Karpas-422 (cell line): ENCODE results near the gene MOB3B. TPM values are rescaled to one million over a fixed set of nuclear protein-coding genes. Genes with fewer than 3 reads are reported as not detected.

Experiments
- DNase-seq: peaks from one replicate; pipeline ENCODE4 v3.0.0-alpha.2; 2015
- H2AFZ ChIP-seq: fragments of 200-600 bp; sonication (generic); 2 replicates; pipeline ENCODE4 v1.6.1; 2014; ENCODE audit warnings: antibody characterized with exemption, low read length, mixed read lengths
- H3K27ac ChIP-seq: fragments of 200-600 bp; sonication (generic); 2 replicates; pipeline ENCODE4 v1.5.1; 2014; ENCODE audit warnings: mild to moderate bottlenecking, low read length, moderate library complexity
- H3K27me3 ChIP-seq: fragments of 200-600 bp; sonication (generic); 2 replicates; pipeline ENCODE4 v1.6.1; 2014; ENCODE audit warnings: low read length, mixed read lengths
- H3K36me3 ChIP-seq: fragments of 200-600 bp; sonication (generic); 2 replicates; pipeline ENCODE4 v1.6.1; 2014; ENCODE audit warnings: low read length, mixed read lengths; ENCODE audit not compliant: insufficient read depth
- H3K4me1 ChIP-seq: fragments of 200-600 bp; sonication (generic); 2 replicates; pipeline ENCODE4 v1.6.1; 2014; ENCODE audit warnings: mild to moderate bottlenecking, low read length, mixed read lengths
- H3K4me2 ChIP-seq: fragments of 200-600 bp; sonication (generic); 2 replicates; pipeline ENCODE4 v1.6.1; 2014; ENCODE audit warnings: low read length, low read depth, mild to moderate bottlenecking; ENCODE audit not compliant: poor library complexity, severe bottlenecking
- H3K4me3 ChIP-seq: fragments of 200-600 bp; sonication (generic); 2 replicates; pipeline ENCODE4 v1.5.1; 2014; ENCODE audit warnings: mild to moderate bottlenecking, antibody characterized with exemption, low read length, mixed read lengths
- H3K79me2 ChIP-seq: fragments of 200-600 bp; sonication (generic); 2 replicates; pipeline ENCODE4 v1.6.1; 2014; ENCODE audit warnings: mild to moderate bottlenecking, low read length, mixed read lengths
- H3K9ac ChIP-seq: fragments of 200-600 bp; sonication (generic); 2 replicates; pipeline ENCODE4 v1.6.0; 2014; ENCODE audit warnings: low read length
- H3K9me2 ChIP-seq: fragments of 200-600 bp; sonication (generic), shearing (Covaris generic); replicated peaks from 2 replicates; pipeline ENCODE4 v1.6.0; 2014; ENCODE audit warnings: mild to moderate bottlenecking, low read length, moderate library complexity; ENCODE audit not compliant: insufficient read depth
- H3K9me3 ChIP-seq: fragments of 300-700, 200-600 bp; sonication (generic); 2 replicates; pipeline ENCODE4 v1.6.1; 2014; ENCODE audit warnings: low read length, mixed read lengths
- H4K20me1 ChIP-seq: fragments of 200-600 bp; sonication (generic); 2 replicates; pipeline ENCODE4 v1.6.1; 2014; ENCODE audit warnings: mild to moderate bottlenecking, antibody characterized with exemption, low read length, low read depth; ENCODE audit not compliant: insufficient read depth
- total RNA-seq: library from RNA; depleted of rRNA; stranded (reverse); fragments of >200 nt; shearing (Covaris generic); gene quantifications from 2 replicates; pipeline ENCODE4 v1.2.3, GENCODE V29; 2014; ENCODE audit warnings: low replicate concordance

Gene MOB3B
- total RNA-seq, 1 experiment from 2014 or later: 0.45 TPM

GRCh38 chr9:27566118-27566517 is 36.5 kb upstream of the MOB3B start:
- Histone ChIP-seq H3K9me3 (no peaks in the 10 kb centered on the region), H4K20me1 (no peaks in the 10 kb centered on the region), H3K27ac (peak overlapping the region; percentile 61; the same call in 1 of the 2 replicates), H3K9me2 (no peaks in the 10 kb centered on the region), H3K4me3 (no peak overlapping the region), H3K9ac (no peak overlapping the region), H3K36me3 (peaks cover 23% of the 10 kb centered on the region), H3K27me3 (no peaks in the 10 kb centered on the region), H3K4me1 (peaks cover 45% of the 10 kb centered on the region), H3K79me2 (peaks cover 45% of the 10 kb centered on the region), H3K4me2 (no peak overlapping the region), H2AFZ (no peak overlapping the region)
- no peak for DNase-seq

DNA sequence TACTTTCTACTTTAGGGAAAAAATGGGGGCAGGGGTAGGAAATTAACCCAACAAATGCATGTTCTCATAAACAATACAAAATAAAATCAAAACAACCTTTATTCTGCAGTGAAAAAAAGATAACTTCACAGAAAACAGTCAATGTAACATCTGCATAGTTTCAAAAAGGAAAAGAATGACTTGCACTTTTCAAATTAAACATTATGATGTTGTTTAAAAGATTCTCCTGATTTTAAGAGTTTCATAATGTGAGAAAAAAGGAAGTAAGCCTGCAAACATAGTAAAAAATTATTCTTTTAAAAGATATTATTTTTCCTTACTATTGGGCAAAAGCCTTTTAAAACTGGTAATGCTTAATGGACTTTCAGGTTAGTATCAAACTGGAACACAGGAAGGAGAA is 36.1 kb upstream of the MOB3B start:
- H3K79me2 ChIP-seq: peaks cover 41% of the 10 kb centered on the region
- H3K27ac ChIP-seq: peak overlapping the region; percentile 61

DNA sequence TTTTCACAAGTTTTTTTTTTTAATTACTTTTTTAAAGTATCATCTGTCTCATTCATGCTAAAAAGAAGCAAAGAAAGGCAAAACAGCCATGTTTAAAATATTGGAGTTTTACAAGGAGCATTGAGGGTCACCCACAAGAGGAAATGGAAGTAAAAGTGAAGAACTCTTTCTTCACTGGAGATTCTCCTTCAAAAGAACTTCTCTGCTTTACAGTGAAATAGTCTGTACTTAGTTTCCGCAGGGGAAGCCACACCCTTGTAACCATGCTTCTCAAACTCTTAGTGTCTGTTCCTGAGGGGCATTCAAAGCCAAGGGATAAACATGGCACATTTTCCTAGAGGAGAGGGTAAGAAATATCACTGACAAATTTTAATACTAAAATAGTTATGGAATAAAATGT is 35.1 kb upstream of the MOB3B start:
- H3K9ac ChIP-seq: no peak overlapping the region
- H3K79me2 ChIP-seq: peaks cover 33% of the 10 kb centered on the region
- H3K9me3 ChIP-seq: no peaks in the 10 kb centered on the region

More for the DNA sequence above, 36.1 kb upstream of the MOB3B start:
- Histone ChIP-seq H3K36me3 (peaks cover 27% of the 10 kb centered on the region), H3K4me3 (no peak overlapping the region), H3K4me1 (peaks cover 42% of the 10 kb centered on the region), H3K27me3 (no peaks in the 10 kb centered on the region), H4K20me1 (no peaks in the 10 kb centered on the region), H3K9me2 (no peaks in the 10 kb centered on the region), H2AFZ (no peak overlapping the region), H3K9me3 (no peaks in the 10 kb centered on the region), H3K9ac (no peak overlapping the region), H3K4me2 (no peak overlapping the region)
- DNase-seq: no peak

GRCh38 chr9:27563738-27564430 is 34.3 kb upstream of the MOB3B start:
- H3K27me3 ChIP-seq: no peaks in the 10 kb centered on the region
- H3K9me2 ChIP-seq: no peaks in the 10 kb centered on the region
- H3K79me2 ChIP-seq: peaks cover 26% of the 10 kb centered on the region
- no peaks in the 10 kb centered on the region for H3K9me3 ChIP-seq
- peak; percentile 65 for DNase-seq
- H3K9ac ChIP-seq: 0 out of 2 replicates have a peak overlapping the region, but pooled peaks have one; percentile 2
- H4K20me1 ChIP-seq: no peaks in the 10 kb centered on the region
- H3K4me1 ChIP-seq: peaks cover 33% of the 10 kb centered on the region
- H2AFZ ChIP-seq: no peak overlapping the region
- H3K4me3 ChIP-seq: 0 out of 2 replicates have a peak overlapping the region, but pooled peaks have one; percentile 9
- H3K36me3 ChIP-seq: peaks cover 33% of the 10 kb centered on the region
- peak overlapping the region; percentile 61 for H3K27ac ChIP-seq
- peak overlapping the region; percentile 56 for H3K4me2 ChIP-seq

More for the DNA sequence above, 35.1 kb upstream of the MOB3B start:
- no peak for DNase-seq
- H3K4me3 ChIP-seq: no peak overlapping the region
- peak overlapping the region; percentile 61 for H3K27ac ChIP-seq
- no peaks in the 10 kb centered on the region for H3K27me3 ChIP-seq
- H3K9me2 ChIP-seq: no peaks in the 10 kb centered on the region
- H3K4me1 ChIP-seq: peaks cover 37% of the 10 kb centered on the region
- H4K20me1 ChIP-seq: no peaks in the 10 kb centered on the region
- H3K36me3 ChIP-seq: peaks cover 33% of the 10 kb centered on the region
- H2AFZ ChIP-seq: no peak overlapping the region
- peak overlapping the region; percentile 56 for H3K4me2 ChIP-seq

DNA sequence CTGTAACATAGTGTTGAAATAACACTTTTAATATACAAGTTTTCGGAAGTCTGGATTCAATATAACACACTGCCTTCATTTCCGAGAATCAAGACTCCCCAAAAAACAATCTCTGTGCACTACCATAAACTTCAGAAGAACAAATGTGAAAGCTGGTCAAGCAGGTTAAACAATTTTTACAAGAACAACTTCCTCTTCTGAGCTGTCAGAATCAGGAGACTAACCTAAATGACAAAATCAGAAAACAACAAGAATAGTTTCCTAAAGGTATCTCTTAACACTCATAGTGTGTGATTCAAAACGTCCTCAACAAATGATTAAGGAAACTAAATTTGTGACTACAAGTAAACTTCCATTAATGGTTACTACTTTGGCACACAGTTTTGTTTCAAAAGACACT is 32.1 kb upstream of the MOB3B start:
- H3K79me2 ChIP-seq: peaks cover 5% of the 10 kb centered on the region; the same call in 1 of the 2 replicates
- H3K4me2 ChIP-seq: no peak overlapping the region
- no peaks in the 10 kb centered on the region for H3K27me3 ChIP-seq
- H3K4me1 ChIP-seq: peaks cover 33% of the 10 kb centered on the region
- no peaks in the 10 kb centered on the region for H3K9me2 ChIP-seq
- H3K9ac ChIP-seq: no peak overlapping the region
- H2AFZ ChIP-seq: no peak overlapping the region
- H3K36me3 ChIP-seq: peaks cover 47% of the 10 kb centered on the region
- no peak overlapping the region for H3K4me3 ChIP-seq
- DNase-seq: no peak
- H4K20me1 ChIP-seq: no peaks in the 10 kb centered on the region
- H3K27ac ChIP-seq: no peak overlapping the region
- H3K9me3 ChIP-seq: no peaks in the 10 kb centered on the region

DNA sequence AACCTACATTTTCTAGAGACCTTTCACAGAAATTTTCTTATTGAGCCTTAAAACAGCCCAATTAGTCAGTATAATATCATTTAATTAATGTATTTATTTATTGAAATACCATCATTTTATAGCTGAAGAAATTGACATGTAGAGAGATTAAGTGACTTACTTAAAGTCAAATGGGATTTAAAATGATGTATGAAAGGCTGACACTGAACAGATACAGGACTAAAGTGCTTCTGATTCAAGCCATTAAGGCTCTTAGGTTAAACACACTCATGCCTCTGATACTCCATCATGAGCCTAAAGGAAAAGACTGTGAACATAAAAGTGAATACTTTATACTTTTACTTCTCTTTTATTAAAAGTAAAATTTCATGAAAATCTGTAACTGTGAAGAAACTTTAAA is 30.8 kb upstream of the MOB3B start:
- Histone ChIP-seq H4K20me1 (no peaks in the 10 kb centered on the region), H2AFZ (no peak overlapping the region), H3K79me2 (0 out of 2 replicates have a peak, but pooled peaks cover 5% of the 10 kb centered on the region), H3K9me2 (no peaks in the 10 kb centered on the region), H3K27ac (no peak overlapping the region), H3K4me2 (no peak overlapping the region), H3K36me3 (peaks cover 48% of the 10 kb centered on the region), H3K4me3 (no peak overlapping the region), H3K27me3 (no peaks in the 10 kb centered on the region), H3K9me3 (no peaks in the 10 kb centered on the region), H3K4me1 (peaks cover 26% of the 10 kb centered on the region), H3K9ac (no peak overlapping the region)
- DNase-seq: no peak

- Histone ChIP-seq H3K9me2 (no peaks in the 10 kb centered on the region), H3K27me3 (no peaks in the 10 kb centered on the region), H3K4me3 (no peak overlapping the region), H3K27ac (no peak overlapping the region), H3K9ac (no peak overlapping the region), H3K79me2 (peaks cover 2% of the 10 kb centered on the region; the same call in 1 of the 2 replicates), H3K9me3 (no peaks in the 10 kb centered on the region), H4K20me1 (no peaks in the 10 kb centered on the region), H2AFZ (no peak overlapping the region), H3K36me3 (peaks cover 68% of the 10 kb centered on the region), H3K4me1 (peaks cover 4% of the 10 kb centered on the region), H3K4me2 (no peak overlapping the region)
- DNase-seq: no peak
These were observed 28.7 kb upstream of the MOB3B start for GRCh38 chr9:27558307-27558706.

GRCh38 chr9:27556470-27556869 is 26.9 kb upstream of the MOB3B start:
- Histone ChIP-seq H3K4me3 (no peak overlapping the region), H4K20me1 (no peaks in the 10 kb centered on the region)

More at GRCh38 chr9:27556470-27556869, 26.9 kb upstream of the MOB3B start:
- peaks cover 2% of the 10 kb centered on the region; the same call in 1 of the 2 replicates for H3K79me2 ChIP-seq
- DNase-seq: no peak
- H3K36me3 ChIP-seq: peaks cover 59% of the 10 kb centered on the region
- H3K9ac ChIP-seq: no peak overlapping the region
- H3K27ac ChIP-seq: no peak overlapping the region
- H3K9me2 ChIP-seq: no peaks in the 10 kb centered on the region
- H3K4me1 ChIP-seq: no peaks in the 10 kb centered on the region
- H3K9me3 ChIP-seq: no peaks in the 10 kb centered on the region
- no peaks in the 10 kb centered on the region for H3K27me3 ChIP-seq
- no peak overlapping the region for H2AFZ ChIP-seq
- no peak overlapping the region for H3K4me2 ChIP-seq
